Activated CD4-positive, alpha-beta T cell treated with anti-CD3 and anti-CD28 coated beads for 48 hours (primary cell): ENCODE data around the gene PSME2.
A peak's percentile ranks its signal among the peaks of the same experiment; 100 is the strongest.

ENCODE experiments used
- DNase-seq: peaks from one replicate; pipeline ENCODE4 v3.0.0-alpha.2; 2020

The PSME2 gene, protein sequence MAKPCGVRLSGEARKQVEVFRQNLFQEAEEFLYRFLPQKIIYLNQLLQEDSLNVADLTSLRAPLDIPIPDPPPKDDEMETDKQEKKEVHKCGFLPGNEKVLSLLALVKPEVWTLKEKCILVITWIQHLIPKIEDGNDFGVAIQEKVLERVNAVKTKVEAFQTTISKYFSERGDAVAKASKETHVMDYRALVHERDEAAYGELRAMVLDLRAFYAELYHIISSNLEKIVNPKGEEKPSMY

GRCh38 chr14:24146453-24146977, at the start of gene PSME2:
Gene PSME2 (minus strand): TSS chr14:24146610. CDS start chr14:24146581, 29 bp downstream.
- peak; percentile 94 for DNase-seq

- peak; percentile 90 for DNase-seq
Measured at GRCh38 chr14:24195186-24196070, 49.0 kb upstream of the PSME2 start, which contains the start of gene TM9SF1. Gene TM9SF1 (minus strand): TSS chr14:24195441. CDS start chr14:24195019, 422 bp downstream.

DNA sequence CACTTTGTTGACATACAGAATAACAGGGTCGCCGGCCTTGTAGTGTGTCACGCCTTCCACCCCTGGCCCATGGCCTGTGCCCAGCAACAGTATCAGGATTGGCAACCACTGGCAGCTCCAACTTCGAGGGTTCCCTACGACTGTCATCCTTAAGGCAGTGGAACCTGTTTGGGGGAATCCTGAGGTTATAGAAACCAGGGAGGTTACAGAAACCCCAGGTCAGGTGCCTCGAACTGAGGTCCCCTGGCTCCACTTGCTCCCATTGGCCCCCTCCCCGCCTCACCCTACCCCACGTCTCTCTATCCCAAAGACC, 48.4 kb upstream of the PSME2 start:
- no peak for DNase-seq

GRCh38 chr14:24194186-24194872, 47.9 kb upstream of the PSME2 start:
- DNase-seq: no peak

DNA sequence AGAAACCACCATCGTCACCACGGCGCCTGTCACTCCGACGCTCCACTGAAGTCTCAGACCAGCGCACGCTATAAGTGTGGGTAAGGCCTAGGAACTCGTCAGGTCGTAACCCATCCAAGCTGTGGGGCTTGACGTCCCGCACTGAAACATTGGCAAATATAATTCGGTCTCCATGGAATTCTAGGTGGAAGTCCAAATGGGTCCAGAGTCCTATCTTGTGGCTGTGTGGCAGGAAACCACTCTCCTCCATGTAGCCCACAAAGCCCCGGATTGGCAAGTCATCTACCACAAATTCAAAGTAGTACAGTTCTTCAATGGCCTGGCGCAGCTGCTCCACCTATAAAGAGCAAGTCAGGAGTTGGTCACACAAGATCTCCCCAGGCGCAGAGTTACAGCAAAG, 46.5 kb upstream of the PSME2 start:
- no peak for DNase-seq

- no peak for DNase-seq
Measured at GRCh38 chr14:24190416-24190815, 44.0 kb upstream of the PSME2 start.

DNA sequence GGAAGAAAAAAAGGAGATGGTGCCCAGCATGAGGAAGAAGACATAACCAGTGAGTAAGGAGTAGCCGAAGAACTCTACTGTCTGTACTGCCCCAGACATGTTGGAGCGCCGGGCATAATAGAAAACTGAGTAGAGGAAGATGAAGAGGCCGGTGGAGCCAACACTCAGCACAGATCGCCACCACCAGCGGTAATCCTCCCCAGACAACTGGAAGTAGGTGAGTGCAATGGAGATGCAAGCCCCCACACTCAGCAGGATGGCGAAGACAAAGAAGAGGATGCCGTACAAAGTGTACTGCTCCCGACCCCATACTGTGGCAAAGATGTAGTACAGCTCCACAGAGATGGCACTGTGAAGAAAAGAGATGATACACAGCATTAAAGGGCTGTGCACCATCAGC, 43.0 kb upstream of the PSME2 start:
- DNase-seq: no peak

DNA sequence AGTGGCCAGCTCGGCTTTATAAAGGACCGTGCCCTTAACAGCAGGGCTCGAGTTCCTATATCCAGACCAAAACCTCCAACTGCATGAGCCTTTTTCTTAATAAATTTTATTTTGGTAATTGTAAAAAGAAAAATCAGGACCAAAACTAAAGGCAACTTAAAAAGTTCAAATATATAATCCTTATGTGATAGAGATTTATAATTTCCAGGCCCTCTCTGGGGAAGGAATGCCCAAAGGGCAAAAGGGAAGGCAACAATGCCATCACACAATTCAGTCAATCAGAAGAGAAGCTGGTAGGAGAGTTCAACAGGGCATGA, 42.6 kb upstream of the PSME2 start:
- DNase-seq: no peak

DNA sequence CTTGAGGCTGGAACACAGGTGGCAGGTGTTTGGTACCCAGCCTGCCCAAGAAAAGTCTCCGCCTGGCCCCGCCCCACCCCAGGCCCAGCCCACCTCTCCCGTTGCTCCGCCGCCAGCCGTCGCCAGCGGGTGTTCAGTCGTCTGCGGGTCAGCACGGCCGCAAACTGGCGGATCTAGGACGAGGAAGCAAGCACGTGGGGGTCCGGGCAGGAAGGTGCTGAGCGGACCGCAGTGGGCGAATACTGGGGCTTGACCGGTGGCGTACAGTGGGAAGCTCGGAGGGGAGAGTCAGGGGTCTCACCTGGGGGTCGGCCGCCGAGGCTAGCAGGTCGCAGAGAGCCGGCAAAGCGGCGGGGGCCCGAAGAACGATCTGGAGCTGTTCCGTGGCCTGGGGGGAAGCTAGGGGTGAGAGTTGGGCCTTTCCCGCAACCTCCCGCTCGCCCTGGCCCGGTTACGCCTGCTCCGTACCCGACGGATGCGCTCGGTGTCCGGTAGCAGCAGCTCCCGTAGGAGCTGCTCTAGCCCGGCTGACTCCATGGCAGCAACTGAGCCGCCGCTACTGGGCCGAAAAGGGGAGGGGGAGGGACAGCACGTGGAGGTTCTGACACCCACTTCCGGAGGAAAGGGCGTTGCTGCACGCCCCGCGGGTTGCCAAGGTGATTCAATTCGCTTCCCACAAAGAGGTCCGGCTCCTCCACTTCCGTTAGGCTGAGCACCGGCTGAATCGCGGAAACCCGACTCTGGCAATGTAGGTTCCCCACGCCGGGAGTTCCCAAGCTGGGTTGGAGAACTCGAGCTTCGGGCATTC, 42.0 kb upstream of the PSME2 start, which contains the start of gene IPO4:
Gene IPO4, minus strand, starts transcription at position 566 of the 808 bp plus-strand sequence. Its CDS starts 29 bp downstream, at position 537.
- DNase-seq: peak; percentile 97

GRCh38 chr14:24187539-24187915, 41.1 kb upstream of the PSME2 start:
- no peak for DNase-seq

DNA sequence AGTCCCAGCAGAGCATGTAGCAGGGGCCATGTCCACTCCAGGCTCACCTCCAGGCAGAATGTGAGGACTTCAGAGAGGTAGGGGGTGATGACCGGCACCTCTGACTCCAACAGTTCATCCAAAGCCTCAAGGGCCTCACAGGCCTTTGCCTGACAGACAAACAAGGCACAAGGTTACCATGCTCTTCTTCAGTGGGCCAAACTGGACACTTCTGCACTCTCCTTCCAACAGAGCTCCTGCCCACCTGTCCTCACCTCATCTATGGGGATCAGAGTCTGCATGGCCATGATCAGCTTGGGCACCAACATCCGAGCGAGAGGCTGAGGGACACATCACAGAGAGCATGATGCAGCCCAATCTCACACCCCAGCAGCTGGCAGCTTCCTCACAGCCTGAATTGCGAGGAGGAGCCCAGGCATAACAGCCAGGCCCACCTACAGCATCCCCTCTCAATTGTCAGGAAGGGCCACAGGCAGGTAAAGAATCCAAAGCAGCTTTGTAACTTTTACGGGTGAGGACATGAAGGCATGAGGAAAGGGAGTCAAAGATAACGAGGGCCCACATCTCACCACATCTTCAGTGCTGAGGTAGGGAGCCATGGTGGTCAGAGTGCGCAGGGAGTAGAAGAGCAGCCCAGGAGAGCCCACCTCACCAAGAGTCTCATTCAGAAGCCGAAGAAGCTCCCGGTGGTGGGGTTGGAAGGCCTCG, 40.6 kb upstream of the PSME2 start:
- no peak for DNase-seq

DNA sequence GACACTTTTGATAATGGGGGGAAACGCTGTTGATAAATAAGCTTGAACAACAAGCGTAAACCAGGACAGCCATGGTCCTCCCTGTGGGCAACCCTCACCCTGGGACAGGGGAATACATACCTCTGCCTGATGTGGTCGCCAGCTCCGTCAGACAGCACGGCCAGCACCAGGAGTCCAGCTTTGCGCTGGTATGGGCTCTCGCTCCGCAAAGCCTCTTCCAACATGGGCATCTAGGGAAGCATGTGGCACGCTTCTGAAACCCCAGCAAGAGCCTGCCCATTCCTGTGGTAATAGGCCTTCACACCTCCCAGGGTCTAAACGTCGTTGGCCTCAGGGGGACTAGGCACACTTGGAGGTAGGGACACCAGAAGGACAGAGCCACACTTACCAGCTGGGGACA, 39.3 kb upstream of the PSME2 start:
- no peak for DNase-seq

GRCh38 chr14:24185026-24185425, 38.6 kb upstream of the PSME2 start:
- no peak for DNase-seq

DNA sequence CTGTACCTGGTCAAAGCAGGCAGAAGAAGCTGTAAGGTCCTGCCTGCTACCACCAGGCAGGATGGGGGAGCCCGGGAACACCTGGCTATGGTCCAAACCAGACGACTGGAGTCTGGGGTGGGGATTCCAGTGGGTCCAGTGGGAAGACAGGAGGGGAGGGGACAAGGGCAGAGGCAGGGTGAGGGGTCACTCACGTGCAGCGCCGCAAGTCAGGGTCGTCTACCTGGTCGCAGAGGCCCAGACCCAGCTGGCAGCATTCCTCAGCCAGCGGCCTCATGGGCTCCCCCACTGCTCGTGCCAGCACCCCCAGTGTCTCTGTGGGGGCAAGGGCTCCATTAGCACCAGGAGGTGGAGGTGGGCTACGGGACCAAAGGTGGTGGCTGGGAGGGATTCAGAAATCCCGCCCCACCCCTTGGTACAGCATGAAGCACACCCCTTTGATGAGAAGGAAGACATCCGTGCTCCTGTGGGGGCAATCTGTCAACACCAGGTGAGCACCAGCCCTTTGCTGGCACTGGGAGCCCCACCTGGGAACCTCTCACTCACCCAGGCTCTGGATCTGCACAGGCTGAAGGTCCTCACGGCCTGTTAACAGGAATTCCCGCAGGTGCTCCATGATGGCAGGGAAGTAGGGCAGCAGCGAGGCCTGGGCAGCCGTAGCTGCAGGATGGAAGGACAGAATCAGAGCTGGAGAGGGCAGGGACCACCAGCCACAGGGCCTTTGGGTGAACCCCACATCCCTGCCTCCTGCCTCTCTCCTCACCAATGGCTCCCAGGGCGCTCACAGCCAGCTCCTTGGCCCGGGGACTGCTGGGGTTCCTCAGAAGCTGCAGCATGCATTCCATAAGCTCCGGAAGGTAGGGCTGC, 37.9 kb upstream of the PSME2 start:
- no peak for DNase-seq

DNA sequence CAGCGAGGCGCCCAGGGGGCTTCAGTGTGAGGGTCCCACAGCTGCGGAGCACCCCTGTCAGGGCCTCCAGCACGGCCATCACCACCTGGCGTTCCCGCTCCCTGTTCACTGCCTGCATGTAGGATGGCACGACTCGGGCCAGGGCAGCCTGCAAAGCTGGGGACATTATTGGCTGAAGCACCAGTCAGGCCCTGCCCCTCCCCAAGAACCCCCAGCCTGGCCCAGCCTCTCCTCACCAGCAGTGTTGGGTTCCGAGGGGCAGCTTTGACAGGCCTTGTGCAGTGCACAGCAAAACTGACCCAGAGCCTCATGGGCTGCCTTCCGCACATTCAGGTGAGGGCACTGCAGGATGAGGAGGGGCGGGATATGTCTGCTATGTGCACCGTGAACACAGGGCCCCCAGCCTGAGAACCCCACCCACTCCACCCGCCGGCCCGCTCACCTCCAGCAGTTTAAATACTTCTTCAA, 36.6 kb upstream of the PSME2 start:
- DNase-seq: no peak

GRCh38 chr14:24182110-24182882, 35.9 kb upstream of the PSME2 start:
- no peak for DNase-seq

- DNase-seq: no peak
Measured at GRCh38 chr14:24181371-24182077, 35.1 kb upstream of the PSME2 start.

GRCh38 chr14:24179961-24180796, 33.8 kb upstream of the PSME2 start:
- no peak for DNase-seq
